EH (cell line): ENCODE results near the gene KRT1.
"Not testable (repeated sequence)": the region's sequence is repeated elsewhere in the genome, so short reads cannot be mapped to it uniquely, and the experiment has no call there.

Experiments used
- DNase-seq: peaks from one replicate; pipeline ENCODE4 v3.0.0-alpha.2; 2015; ENCODE audit warnings: low read depth

KRT1 gene

GRCh38 chr12:52682381-52682660 lies 2.1 kb upstream of the KRT1 start:
- DNase-seq: no peak

DNA sequence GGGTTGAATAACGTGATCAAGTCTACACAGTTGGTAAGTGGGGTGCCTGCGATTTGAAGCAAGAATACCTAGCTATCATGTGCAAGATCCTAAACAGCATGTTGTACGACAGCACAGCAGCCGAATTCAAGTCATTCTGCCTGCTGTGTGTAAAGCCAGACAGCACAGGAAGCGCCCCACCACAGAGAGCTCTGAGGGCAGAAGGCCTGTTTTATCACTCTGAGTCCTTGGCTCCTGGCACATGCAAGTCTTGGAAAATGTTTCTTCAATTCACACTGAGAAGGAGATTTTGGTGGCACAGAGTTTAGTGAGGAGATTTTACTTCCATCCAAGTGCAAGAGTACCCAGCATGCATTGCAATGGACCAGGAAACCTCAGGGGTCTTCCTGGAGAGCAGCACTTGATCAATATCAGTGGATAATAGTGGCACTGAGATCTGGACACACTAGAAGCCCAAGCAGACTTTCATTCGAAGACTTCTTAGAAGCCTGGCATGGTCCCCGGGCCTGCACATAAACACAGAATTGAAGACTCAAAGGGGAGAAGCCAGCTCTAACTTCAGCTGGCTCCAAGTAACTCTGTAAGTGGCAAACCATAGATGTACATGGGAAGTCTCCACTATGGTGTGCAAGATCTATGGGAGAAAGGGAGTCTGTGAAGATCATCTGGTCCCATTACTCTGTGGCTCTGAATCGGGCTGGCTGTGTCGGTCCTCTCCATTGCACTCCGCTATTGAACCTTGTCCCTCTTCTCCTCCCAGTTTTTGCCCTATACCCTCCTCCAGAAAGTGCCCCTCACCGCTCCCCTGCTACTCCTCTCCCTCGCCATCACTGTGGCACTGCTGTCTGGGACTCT lies 1.5 kb upstream of the KRT1 start:
- DNase-seq: no peak

GRCh38 chr12:52679875-52680274 lies 332 bp downstream of the KRT1 start:
- no peak for DNase-seq

DNA sequence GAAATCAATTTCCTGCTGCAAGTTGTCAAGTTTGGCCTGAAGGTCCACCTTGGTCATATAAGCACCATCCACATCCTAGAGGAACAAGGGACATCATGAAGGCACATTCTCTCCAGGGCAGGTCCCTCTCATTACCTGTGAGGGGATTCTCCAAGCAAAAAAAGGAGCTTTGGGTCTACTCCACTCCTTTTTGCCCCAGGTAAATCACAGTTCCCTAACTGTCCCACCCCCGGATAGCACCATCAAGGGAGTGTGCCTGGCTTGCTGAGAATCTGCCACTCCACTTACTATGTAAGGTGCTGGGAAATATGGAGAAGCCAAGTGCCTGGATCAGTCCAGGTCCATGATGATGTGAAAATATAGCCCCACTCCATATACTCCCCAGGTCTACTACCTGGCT lies 2.5 kb downstream of the KRT1 start:
- no peak for DNase-seq

DNA sequence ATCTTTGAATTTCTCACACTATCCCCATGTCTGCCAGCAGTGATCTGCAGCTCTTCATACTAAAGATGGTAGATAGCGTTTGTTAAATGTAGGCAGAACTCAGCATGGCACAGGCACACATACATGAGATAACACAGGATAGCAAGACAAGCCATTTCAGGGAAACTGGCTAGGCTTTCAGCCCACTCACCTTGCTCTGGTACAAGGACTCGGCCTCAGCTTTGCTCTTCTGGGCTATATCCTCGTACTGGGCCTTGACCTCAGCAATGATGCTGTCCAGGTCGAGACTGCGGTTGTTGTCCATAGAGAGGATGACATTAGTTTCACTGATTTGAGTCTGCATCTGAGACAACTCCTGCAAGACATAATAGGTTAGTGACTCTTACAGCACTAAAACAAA lies 3.1 kb downstream of the KRT1 start:
- DNase-seq: no peak

DNA sequence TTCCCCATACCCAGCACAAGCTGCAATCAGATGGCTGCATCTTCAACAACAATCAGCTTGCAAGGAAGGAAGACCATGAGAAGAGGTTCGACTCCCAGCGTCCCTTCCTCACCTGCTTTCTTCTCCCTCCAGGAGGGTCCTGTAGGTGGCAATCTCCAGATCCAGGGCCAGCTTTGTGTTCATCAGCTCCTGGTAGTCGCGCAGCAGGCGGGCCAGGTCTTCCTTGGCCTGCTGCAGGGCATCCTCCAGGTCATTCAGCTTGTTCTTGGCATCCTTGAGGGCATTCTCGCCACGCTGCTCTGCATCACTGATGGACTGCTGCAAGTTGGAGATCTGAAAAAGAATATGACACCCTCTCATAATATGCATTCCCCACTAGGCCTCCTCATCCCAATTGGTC lies 4.0 kb downstream of the KRT1 start:
- DNase-seq: no peak

DNA sequence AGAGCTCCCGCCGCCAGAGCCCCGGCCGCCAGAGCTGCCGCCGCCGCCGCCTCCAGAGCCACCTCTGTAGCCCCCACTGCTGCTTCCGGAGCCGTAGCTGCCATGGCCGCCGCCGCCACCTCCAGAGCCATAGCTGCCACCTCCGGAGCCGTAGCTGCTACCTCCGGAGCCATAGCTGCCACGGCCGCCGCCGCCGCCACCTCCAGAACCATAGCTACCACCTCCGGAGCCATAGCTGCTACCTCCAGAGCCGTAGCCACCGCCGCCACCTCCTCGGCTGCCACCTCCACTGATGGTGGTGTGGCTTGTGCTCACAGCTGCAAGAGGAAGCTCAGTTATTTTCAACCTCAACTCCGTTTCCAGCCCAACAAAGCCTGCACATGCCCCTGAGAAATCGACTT lies 4.9 kb downstream of the KRT1 start:
- no peak for DNase-seq

GRCh38 chr12:52674433-52674775 lies 5.8 kb downstream of the KRT1 start:
- DNase-seq: no peak

- no peak for DNase-seq
Measured at GRCh38 chr12:52673713-52674432, 6.3 kb downstream of the KRT1 start.

DNA sequence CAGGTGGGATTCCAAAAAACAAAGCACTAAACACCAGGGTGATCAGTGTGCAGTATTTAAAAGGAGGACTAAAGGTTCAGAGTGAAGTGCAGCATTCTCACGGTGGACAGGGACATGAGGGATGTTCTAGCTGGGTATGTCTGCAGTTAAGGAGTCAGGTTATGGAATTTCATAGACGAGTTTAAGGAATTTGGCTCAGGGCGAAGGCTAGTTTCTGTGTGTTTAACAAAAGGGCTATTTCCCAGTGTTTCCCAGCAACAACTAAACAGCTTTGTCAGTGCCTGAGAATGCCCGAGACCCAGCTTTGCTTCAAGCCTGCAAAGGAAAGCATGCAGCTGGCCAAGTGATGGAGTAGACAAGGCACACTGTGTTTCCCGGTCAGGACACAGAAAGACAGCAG lies 7.0 kb downstream of the KRT1 start:
- DNase-seq: no peak

DNA sequence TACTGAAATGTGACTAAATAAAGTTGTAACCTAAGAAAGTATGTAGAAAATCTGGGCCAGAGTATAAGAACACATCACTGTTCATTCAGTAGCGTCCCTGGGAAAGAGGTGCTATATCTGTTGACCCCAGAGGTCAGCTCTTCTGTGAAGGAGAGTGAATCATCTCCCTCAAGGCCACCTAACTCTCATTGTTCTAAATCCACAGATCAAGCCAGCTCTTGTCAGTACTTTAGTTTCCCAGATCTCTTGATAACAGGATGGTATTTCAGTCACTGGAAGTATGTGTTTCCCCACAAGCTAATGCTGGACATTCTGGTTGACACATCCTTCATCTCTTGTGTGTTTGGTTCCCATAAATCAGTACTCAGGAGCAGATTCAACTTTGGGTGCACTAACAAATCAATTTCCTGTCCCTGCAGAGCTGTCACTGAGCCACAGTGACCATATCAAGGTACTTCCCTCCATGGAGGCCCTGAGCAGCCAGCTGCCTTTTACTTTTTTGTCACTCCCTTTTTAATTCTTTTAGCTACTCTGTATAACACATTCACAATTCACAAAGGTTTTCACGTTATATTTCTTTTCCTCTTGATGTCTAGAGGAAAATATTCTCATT lies 7.8 kb downstream of the KRT1 start:
- peak; percentile 37 for DNase-seq

GRCh38 chr12:52670961-52671360 lies 9.2 kb downstream of the KRT1 start:
- DNase-seq: no peak

- no peak for DNase-seq
Measured at GRCh38 chr12:52670506-52670905, 9.7 kb downstream of the KRT1 start.

GRCh38 chr12:52669941-52670340 lies 10.3 kb downstream of the KRT1 start:
- DNase-seq: not testable (repeated sequence)

- no peak for DNase-seq
Measured at GRCh38 chr12:52669426-52669825, 10.8 kb downstream of the KRT1 start.

- DNase-seq: no peak
Measured at GRCh38 chr12:52667931-52668330, 12.3 kb downstream of the KRT1 start.

DNA sequence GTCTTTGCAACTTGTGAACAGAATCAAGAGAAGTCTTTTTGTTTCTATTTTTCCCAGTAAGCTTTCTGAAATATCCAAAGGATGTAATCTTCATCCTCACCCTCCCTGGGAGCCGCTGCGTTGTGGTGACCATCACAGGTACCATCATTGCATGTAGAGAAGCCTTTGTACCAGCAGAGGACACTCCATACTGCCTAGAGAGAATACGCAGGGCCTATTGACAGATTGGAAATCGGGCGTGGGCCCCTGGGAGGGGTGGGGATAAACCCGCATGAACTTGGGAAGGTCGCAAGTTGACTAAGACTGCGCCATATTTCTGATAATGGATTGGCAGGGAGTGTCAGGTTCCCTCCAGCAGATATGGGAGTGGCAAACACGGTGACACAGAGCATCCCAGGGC lies 12.7 kb downstream of the KRT1 start:
- no peak for DNase-seq

GRCh38 chr12:52666471-52666870 lies 13.7 kb downstream of the KRT1 start:
- no peak for DNase-seq

DNA sequence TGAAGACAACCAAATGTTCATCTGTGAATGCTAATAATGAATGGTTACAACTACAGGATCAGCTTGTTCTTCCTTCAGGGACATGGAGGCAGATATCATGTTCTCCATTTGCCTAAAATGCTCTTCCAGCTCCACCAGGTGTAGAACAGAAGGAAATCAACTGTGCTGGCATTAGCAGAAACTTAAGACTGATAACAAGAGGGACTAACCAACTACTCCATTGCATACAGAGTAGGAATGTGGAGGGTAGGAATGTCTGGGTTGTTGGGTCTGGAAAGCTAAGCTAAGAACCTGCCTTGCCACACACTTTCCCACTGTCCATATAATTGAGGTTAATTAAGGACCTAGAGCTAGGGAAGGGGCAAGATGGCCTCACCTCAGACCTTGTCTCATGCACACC lies 16.8 kb downstream of the KRT1 start:
- DNase-seq: no peak

GRCh38 chr12:52662918-52663229 lies 17.3 kb downstream of the KRT1 start:
- no peak for DNase-seq

GRCh38 chr12:52662093-52662917 lies 17.9 kb downstream of the KRT1 start:
- no peak for DNase-seq

DNA sequence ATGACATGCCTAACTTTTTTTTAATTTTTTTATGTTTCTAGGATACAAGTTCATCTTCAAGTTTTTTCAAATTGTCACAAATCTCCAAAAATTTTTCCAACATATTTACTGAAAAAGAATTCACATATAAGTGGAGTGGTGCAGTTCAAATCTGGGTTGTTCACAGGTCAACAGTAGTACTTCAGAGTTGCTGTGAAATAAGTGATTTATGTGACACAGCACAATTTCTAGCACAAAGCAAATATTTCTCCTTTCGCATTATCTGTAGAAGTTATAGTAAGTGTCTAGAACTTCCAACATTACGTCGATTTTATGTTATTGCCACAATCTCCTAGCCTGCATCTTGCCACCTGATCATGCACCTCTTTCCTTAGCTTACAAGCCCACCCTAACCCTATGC lies 18.5 kb downstream of the KRT1 start:
- no peak for DNase-seq
